GM10266 (cell line): ENCODE data around the gene RTN4RL1.

Source experiments
- DNase-seq: peaks from one replicate; pipeline ENCODE4 v3.0.0; 2012; ENCODE audit errors: extremely low spot score
- CTCF ChIP-seq: IDR thresholded peaks from 2 replicates; pipeline ENCODE4 v1.5.1; 2012; ENCODE audit warnings: mild to moderate bottlenecking, low read depth; ENCODE audit not compliant: control insufficient read depth, insufficient read depth; ENCODE audit errors: missing control alignments

Gene RTN4RL1

GRCh38 chr17:2028737-2029136 lies 3.6 kb upstream of the RTN4RL1 start:
- TF ChIP-seq CTCF: no peak
- DNase-seq: no peak

DNA sequence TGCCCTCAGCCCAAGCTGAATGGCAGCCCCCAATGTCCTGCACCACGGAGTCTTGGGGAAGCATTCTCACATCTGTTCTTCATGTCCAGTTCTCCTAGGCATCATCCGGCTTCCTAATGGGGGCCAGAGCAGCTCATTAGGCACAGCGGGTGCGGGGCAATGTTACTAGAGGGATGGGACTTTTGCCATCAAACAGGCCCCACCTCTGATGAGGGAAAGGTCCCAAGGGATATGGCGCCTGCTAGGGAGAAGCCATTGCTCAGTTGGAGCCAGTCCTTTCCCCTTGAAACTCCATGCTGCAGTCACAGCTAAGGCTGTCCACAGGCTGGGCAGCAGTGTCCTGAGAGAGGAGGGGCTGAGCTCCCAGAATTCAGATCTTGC lies 3.1 kb upstream of the RTN4RL1 start:
- TF ChIP-seq CTCF: no peak
- no peak for DNase-seq

GRCh38 chr17:2027528-2028233 lies 2.5 kb upstream of the RTN4RL1 start:
- no peak for DNase-seq
- TF ChIP-seq CTCF: no peak

DNA sequence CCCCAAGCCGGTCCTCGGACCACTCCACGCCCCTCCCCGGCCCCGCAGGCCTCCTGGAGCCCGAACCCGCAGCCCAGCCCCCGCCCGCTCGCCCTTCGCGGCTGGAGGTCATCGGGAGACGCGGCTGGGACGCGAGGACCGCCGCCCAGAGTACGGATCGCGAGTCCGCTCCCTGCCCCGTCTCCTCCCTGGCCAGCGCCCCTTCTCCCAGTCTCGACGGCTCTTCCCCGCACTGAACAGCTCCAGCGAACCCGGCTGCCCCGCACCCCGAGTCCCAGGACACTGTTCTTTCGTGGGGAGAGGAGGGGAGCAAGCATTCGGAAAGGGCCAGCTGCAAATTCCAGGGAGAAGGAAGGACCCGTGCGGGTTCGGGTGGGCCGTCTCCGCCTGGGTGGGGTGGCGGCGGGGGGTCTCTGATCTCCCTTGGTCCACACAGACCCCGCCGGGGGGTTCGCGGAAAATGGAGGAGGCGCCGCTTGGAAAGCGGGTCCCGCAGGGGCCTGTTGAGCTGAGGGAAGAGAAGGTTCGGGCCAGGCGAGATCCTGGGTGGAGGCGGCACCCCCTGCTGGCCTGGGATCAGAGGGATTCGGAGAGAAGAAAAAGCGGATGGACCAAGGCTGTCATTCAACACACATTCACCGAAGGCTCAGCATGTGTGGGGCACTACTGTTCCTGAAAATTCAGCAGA lies 632 bp upstream of the RTN4RL1 start:
- TF ChIP-seq CTCF: peak; percentile 33
- peak; percentile 71 for DNase-seq

DNA sequence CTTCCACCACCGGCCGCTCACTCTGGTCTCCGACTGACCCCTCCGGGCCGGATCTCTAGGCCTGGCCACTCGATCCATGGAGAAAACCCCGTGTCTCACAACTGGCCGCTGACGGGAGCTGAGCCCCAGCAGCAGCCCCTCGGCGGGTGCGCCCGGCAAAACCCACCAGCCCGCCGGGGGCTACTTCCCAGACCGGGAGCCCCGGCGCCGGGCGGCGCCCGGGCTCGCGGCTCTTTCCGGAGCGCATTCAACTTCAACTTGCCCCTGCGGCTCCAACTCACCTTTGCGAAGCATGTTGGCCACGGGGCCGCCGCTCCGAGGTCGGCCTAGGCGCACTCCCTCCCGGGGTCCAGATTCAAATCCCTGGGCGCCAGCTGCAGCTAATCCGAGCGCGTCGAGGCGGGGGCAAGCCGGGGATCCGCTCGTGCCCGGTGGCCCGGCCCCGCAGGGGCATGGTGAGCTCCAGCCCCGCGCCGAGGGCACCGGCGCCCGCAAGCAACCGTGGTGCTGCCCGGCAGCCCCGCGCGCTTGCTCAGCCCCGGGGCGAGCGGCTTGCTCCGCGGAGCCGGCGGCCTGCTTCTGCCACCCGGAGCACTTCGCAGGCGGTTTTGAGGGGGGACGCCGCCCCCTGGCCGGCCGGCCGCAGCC lies 438 bp downstream of the RTN4RL1 start:
- no peak for TF ChIP-seq CTCF
- no peak for DNase-seq

DNA sequence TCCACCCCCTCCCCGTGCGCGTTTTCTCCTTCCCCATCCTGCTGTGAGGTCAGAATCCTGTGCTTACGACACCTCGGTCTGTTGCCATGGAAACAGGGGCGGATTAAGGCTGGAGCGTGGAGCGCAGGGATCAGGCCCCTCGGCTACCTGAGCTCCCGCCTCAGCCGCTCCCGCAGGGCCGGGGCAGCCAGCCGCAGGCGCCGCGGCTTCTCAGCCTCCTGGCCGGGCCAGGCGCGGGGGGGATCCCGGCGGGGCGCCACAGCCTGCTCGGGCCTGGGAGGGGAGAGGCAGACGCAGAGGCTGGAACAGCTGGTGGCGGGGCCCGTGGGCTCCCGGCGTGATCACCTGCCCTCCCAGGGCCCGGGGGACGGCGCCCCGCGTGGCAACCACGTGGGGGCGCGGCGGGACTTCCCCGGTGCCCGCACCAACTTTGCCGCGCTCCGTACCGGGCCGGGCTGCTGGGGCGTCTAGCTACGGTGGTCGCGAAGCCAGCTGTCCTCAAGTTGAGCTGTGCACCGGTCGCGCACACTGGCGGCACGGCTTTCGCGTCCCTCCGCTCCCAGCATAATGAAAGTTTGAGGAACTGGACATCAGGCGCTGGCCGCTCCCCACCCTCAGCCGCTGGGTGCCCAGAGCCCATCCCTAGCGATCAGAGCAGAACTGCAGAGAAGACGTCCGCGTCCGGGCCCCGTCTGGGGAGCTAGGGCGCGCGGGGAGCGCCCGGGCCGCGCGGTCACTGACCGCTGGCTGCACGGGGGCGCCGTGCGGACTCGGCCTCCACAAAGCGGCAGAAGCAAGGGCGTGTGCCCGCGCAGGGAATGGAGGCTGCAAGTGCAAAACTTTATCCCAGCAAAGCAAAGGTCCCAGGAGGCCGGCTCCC lies 1.2 kb downstream of the RTN4RL1 start:
- no peak for TF ChIP-seq CTCF
- DNase-seq: no peak

DNA sequence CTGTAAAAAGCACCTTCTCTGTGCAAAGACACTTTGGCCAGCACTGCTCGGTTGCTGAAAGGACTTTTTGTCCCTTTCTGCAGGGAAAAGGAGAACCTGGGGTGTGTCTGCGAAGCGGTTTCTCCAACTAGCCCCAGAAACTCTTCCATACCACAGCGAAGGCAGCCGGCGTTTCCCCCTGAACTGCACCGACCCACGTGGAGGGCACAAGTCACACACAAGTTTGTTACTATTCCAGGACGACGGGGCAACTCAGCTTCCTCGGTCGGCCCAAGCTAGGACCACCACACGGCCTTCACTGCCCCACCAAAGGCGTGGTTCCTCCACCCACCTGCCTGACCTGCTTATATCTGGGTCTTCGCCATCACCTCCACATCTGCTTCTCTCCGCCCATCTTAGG lies 1.9 kb downstream of the RTN4RL1 start:
- TF ChIP-seq CTCF: no peak
- DNase-seq: no peak
